HG03060 (cell line): ENCODE results near the gene HOXC4.
"Not testable (repeated sequence)": the region's sequence is repeated elsewhere in the genome, so short reads cannot be mapped to it uniquely, and the experiment has no call there.

Experiments used
- ATAC-seq: cut with Tn5 transposase; IDR thresholded peaks from one replicate; pipeline ENCODE4 v1.9.1; 2021; ENCODE audit warnings: low read depth, moderate number of reproducible peaks; ENCODE audit not compliant: unreplicated experiment

The HOXC4 gene

GRCh38 chr12:54039417-54040147, 14.1 kb upstream of the HOXC4 start:
- no peak for ATAC-seq

- ATAC-seq = no peak
Observed at GRCh38 chr12:54040148-54040494, 13.5 kb upstream of the HOXC4 start.

GRCh38 chr12:54040648-54041047, 13.0 kb upstream of the HOXC4 start:
- no peak for ATAC-seq

- no peak for ATAC-seq
Observed at GRCh38 chr12:54041097-54041690, 12.4 kb upstream of the HOXC4 start.

- not testable (repeated sequence) for ATAC-seq
Observed at GRCh38 chr12:54042033-54042432, 11.6 kb upstream of the HOXC4 start.

GRCh38 chr12:54042970-54043853, 10.4 kb upstream of the HOXC4 start:
- no peak for ATAC-seq

- ATAC-seq = no peak
Observed at GRCh38 chr12:54044425-54045103, 9.1 kb upstream of the HOXC4 start.

- ATAC-seq = no peak
Observed at GRCh38 chr12:54045401-54045800, 8.2 kb upstream of the HOXC4 start.

- no peak for ATAC-seq
Observed at GRCh38 chr12:54045868-54046521, 7.6 kb upstream of the HOXC4 start.

- no peak for ATAC-seq
Observed at GRCh38 chr12:54046809-54047159, 6.9 kb upstream of the HOXC4 start.

GRCh38 chr12:54047160-54047963, 6.3 kb upstream of the HOXC4 start:
- no peak for ATAC-seq

- no peak for ATAC-seq
Observed at GRCh38 chr12:54047964-54048303, 5.7 kb upstream of the HOXC4 start.

- no peak for ATAC-seq
Observed at GRCh38 chr12:54048406-54049093, 5.1 kb upstream of the HOXC4 start.

- no peak for ATAC-seq
Observed at GRCh38 chr12:54049108-54049507, 4.5 kb upstream of the HOXC4 start.

GRCh38 chr12:54050482-54050810, 3.2 kb upstream of the HOXC4 start:
- ATAC-seq = no peak

GRCh38 chr12:54051026-54051842, 2.4 kb upstream of the HOXC4 start:
- ATAC-seq = no peak

GRCh38 chr12:54051874-54052437, 1.7 kb upstream of the HOXC4 start:
- ATAC-seq = no peak

- ATAC-seq = no peak
Observed at GRCh38 chr12:54052438-54053002, 1.1 kb upstream of the HOXC4 start.
